Measurements from ENCODE around the gene PI4KA. TPM values are rescaled to one million over a fixed set of nuclear protein-coding genes. Genes with fewer than 3 reads are reported as not detected.

PI4KA gene
- total RNA-seq, 2 donors from 2014 or later = 46.7 to 55.1 TPM

DNA sequence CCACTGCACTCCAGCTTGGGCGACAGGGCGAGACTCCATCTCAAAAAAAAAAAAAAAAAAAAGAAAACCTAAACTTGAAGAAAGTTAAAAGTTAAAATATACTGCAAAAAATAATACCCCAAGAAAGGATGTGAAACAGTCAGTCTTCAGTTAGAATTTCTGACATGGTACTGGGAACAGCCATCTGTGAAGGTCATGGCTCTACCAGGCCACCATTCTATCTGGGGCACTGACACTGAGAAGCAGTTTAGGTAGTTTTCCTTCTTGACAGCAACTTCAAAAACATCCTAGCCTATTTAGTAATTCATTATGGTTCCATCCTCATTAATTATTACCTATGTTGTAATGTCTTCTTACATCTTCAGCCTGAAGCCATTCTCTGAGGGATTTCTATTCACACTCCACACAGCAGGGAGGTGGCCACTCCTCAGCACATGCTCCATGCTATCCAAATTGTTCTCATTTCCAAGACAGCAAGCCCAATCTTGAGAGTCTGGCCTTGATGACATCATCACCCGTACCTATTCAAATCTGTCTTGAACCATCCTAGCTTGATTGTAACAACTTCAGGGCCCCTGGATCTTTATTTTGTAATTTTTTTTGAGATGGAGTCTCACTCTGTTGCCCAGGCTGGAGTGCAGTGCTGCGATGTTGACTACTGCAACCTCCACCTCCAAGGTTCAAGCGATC, 46.5 kb downstream of the PI4KA start:
- Histone ChIP-seq H3K27me3 (no peaks in the 10 kb centered on the region), H3K36me3 (peaks cover 72% of the 10 kb centered on the region), H3K27ac (no peak overlapping the region), H3K4me3 (no peak overlapping the region), H3K4me1 (no peaks in the 10 kb centered on the region), H3K9me3 (no peaks in the 10 kb centered on the region)
- TF ChIP-seq, protein P1, sequence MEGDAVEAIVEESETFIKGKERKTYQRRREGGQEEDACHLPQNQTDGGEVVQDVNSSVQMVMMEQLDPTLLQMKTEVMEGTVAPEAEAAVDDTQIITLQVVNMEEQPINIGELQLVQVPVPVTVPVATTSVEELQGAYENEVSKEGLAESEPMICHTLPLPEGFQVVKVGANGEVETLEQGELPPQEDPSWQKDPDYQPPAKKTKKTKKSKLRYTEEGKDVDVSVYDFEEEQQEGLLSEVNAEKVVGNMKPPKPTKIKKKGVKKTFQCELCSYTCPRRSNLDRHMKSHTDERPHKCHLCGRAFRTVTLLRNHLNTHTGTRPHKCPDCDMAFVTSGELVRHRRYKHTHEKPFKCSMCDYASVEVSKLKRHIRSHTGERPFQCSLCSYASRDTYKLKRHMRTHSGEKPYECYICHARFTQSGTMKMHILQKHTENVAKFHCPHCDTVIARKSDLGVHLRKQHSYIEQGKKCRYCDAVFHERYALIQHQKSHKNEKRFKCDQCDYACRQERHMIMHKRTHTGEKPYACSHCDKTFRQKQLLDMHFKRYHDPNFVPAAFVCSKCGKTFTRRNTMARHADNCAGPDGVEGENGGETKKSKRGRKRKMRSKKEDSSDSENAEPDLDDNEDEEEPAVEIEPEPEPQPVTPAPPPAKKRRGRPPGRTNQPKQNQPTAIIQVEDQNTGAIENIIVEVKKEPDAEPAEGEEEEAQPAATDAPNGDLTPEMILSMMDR (IDR thresholded peaks at IDR 0.05) = no peak
- DNase-seq (ENCODE audit: low spot score) = no peak

DNA sequence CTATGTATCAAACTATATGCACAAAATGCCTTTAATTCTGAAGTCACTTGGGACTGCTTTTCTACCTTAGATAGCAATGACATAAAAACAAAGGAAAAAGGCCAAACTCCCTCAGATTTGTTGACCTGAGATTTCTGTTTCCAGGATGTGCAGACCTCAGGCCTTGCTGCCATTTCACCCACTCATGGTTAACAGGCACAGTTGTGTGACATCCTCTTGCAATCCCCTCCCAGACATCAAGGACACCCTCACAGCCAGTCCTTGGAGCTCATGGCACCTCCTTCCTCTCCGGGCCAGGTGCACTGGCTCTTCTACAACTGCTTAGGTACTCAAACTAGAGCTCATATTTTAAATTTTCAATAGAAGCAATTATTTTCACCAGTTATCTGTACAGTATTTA, 47.4 kb downstream of the PI4KA start:
- H3K4me1 ChIP-seq = no peaks in the 10 kb centered on the region
- H3K27ac ChIP-seq = no peak overlapping the region
- H3K9me3 ChIP-seq = no peaks in the 10 kb centered on the region
- no peak for DNase-seq (ENCODE audit: low spot score)
- TF ChIP-seq, protein P1 (IDR thresholded peaks at IDR 0.05) = no peak
- H3K4me3 ChIP-seq = no peak overlapping the region
- H3K36me3 ChIP-seq = peaks cover 75% of the 10 kb centered on the region
- H3K27me3 ChIP-seq = no peaks in the 10 kb centered on the region

DNA sequence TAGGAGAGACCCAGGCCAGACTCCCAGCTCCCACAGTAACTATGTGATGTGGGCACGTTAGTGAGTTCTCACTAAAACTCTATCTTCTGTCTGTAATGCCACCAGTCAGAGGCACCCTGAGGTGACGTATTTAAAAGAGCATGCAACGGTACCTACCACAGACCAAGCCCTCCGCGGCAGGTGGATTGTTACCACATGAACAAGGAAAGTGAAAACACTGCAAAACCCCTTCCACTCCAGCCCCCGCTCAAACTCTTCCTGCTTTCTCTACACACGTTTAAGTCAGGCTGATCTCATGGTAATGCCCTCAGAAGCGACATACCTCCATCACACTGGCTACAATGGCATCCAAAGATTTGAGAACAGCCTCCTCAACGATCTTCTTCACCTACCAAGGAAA, 48.0 kb downstream of the PI4KA start:
- Histone ChIP-seq H3K27ac (no peak overlapping the region), H3K4me1 (no peaks in the 10 kb centered on the region), H3K27me3 (no peaks in the 10 kb centered on the region), H3K9me3 (no peaks in the 10 kb centered on the region), H3K4me3 (no peak overlapping the region), H3K36me3 (peaks cover 75% of the 10 kb centered on the region)
- TF ChIP-seq, protein P1 (IDR thresholded peaks at IDR 0.05) = no peak
- DNase-seq (ENCODE audit: low spot score) = no peak

DNA sequence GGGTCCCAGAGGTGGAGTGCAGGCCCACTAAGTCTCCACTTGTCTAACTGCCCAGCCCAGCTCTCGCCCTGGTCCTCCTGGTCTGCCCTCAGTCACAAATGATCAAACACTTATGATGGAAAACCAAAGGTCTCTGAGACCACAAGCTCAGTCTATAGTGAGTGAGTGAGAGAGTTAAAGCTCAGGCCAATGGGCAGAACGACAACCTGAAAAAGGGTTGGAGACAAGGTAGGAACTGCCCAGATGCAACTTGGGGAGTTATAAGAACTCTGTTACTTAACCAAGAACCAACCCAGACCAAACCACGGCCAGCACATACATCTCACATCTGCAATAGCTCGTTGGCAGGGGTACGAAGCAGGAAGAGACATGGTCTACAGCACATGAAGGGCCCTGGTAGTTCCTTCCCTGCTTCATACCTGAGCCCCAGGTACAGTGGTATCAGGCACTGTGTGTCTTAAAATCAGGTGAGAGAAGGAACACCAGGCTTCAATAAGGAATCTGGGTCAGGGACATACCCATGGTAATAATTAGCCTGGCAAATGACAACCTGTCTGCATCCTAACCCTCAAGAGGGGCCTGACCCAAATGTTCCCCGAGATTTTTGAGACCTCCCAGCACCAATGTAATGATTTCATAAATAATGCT, 48.9 kb downstream of the PI4KA start:
- TF ChIP-seq, protein P1 (IDR thresholded peaks at IDR 0.05) = no peak
- Histone ChIP-seq H3K36me3 (peaks cover 81% of the 10 kb centered on the region), H3K27me3 (no peaks in the 10 kb centered on the region), H3K4me3 (no peak overlapping the region), H3K27ac (no peak overlapping the region), H3K9me3 (no peaks in the 10 kb centered on the region), H3K4me1 (no peaks in the 10 kb centered on the region)
- DNase-seq (ENCODE audit: low spot score) = no peak

DNA sequence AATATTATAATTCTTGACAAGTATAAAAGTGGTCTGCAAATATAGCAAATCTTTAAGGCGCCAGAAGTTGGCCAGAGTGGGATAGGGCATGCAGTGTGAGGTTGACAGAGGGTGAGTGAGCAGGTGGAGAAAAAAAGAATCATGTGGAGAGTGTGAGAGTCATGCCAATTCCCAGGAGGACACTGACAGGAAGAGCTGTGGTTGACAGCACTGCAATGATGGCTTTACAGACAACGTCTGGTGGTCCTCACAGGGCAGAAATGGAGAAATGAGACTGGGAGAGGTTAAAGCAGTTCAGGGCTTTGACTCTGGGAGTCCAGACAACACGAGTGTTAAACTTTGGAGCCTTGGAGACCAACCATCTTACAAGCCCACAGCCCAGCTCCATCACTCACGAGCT, 49.8 kb downstream of the PI4KA start:
- H3K9me3 ChIP-seq = no peaks in the 10 kb centered on the region
- H3K27me3 ChIP-seq = no peaks in the 10 kb centered on the region
- no peak overlapping the region for H3K27ac ChIP-seq
- TF ChIP-seq, protein P1 (IDR thresholded peaks at IDR 0.05) = no peak
- no peak overlapping the region for H3K4me3 ChIP-seq
- DNase-seq (ENCODE audit: low spot score) = no peak
- no peaks in the 10 kb centered on the region for H3K4me1 ChIP-seq
- peaks cover 83% of the 10 kb centered on the region for H3K36me3 ChIP-seq
